GM18909 (cell line): ENCODE data around the gene CCDC38.
"Not testable (repeated sequence)": the region's sequence is repeated elsewhere in the genome, so short reads cannot be mapped to it uniquely, and the experiment has no call there.

Source experiments
- ATAC-seq: cut with Tn5 transposase; IDR thresholded peaks from one replicate; pipeline ENCODE4 v1.9.1; 2021; ENCODE audit warnings: mild to moderate bottlenecking; ENCODE audit not compliant: unreplicated experiment, poor library complexity

CCDC38 gene

GRCh38 chr12:95842426-95842825 is 100.0 kb downstream of the CCDC38 start:
- ATAC-seq = not testable (repeated sequence)

GRCh38 chr12:95838125-95838524 is 104.3 kb downstream of the CCDC38 start:
- ATAC-seq = no peak

- ATAC-seq = no peak
These were observed 105.0 kb downstream of the CCDC38 start for GRCh38 chr12:95837240-95838038.

GRCh38 chr12:95836630-95837239 is 105.7 kb downstream of the CCDC38 start:
- ATAC-seq = no peak

GRCh38 chr12:95836185-95836609 is 106.2 kb downstream of the CCDC38 start:
- no peak for ATAC-seq

- ATAC-seq = no peak
These were observed 107.8 kb downstream of the CCDC38 start for GRCh38 chr12:95834572-95834971.

GRCh38 chr12:95830335-95831089 is 111.9 kb downstream of the CCDC38 start:
- no peak for ATAC-seq

- ATAC-seq = no peak
These were observed 113.0 kb downstream of the CCDC38 start for GRCh38 chr12:95829395-95829794.

GRCh38 chr12:95820096-95820703 is 122.2 kb downstream of the CCDC38 start:
- no peak for ATAC-seq
